Activated CD8-positive, alpha-beta memory T cell treated with anti-CD3 and anti-CD28 coated beads, Interleukin-2, amount 50 U/mL, for 4 hours (primary cell): ENCODE data around the gene CRCP.
"Not testable (repeated sequence)": the region's sequence is repeated elsewhere in the genome, so short reads cannot be mapped to it uniquely, and the experiment has no call there.

ENCODE experiments used
- DNase-seq: peaks from one replicate; pipeline ENCODE4 v3.0.0-alpha.2; 2020

CRCP gene

DNA sequence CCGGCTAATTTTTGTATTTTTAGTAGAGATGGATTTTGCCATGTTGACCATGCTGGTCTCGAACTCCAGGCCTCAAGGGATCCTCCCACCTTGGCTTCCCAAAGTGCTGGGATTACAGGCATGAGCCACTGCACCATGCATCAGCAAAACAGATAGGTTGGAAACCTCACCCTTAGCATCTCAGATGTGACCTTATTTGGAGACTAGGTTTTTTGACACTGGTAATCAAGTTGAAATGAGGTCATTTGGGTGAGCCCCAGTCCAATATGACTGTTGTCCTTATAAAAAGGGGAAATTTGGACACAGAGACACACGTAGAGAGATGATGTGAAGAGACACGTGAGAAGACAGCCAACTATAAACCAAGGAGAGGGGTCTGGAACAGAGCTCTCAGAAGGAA, 48.0 kb downstream of the CRCP start:
- DNase-seq = no peak

DNA sequence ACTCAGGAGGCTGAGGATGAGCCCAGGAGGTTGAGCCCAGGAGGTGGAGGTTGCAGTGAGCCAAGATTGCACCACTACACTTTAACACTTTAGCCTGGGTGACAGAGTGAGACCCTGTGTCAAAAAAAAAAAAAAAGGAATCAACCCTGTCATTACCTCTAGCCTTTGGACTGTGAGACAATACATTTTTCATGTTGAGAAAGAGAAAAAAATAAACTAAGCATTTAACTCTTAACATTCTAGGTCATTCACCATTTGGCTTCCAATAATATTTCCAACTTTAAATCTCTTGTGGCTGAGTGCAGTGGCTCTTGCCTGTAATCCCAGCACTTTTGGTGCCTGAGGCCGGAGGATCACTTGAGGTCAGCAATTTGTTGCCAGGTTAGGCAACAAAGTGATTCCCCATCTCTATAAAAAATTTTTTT, 48.6 kb downstream of the CRCP start:
- no peak for DNase-seq

DNA sequence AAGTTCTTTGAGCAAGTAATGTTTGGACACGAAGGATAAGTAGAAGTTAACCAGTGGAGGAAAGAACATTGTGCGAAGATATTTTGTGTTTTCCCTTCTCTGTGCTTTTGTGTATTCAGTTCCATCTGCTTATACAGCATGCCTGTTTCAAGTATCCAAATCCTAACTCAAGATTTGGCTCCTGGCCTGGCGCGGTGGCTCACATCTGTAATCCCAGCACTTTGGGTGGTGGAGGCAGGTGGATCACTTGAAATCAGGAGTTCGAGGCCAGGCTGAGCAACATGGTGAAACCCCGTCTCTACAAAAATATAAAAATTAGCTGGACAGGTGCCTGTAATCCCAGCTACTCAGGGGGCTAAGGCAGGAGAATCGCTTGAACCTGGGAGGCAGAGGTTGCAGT, 49.7 kb downstream of the CRCP start:
- no peak for DNase-seq

DNA sequence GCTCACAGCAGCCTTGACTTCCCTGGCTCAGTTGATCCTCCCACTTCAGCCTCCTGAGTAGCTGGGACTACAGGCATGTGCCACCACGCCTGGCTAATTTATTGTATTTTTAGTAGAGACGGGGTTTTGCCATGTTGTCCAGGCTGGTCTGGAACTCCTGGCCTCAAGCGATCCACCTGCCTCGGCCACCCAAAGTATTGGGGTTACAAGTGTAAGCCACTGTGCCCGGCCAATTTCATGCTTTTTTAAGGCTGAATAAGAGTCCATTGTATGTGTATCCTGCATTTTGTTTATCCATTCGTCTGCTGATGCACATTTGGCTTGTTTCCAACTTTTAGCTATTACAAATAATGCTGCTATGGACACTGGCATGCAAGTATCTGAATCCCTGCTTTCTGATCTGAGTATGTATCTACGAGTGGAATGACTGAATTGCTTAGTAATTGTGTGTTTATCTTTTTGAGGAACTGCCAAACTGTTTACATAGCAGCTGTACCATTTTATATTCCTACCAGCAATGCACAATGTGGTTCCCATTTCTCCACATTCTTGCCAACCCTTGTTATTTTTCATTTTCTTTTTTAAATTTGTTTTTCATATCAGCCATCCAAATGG, 53.2 kb downstream of the CRCP start:
- no peak for DNase-seq

DNA sequence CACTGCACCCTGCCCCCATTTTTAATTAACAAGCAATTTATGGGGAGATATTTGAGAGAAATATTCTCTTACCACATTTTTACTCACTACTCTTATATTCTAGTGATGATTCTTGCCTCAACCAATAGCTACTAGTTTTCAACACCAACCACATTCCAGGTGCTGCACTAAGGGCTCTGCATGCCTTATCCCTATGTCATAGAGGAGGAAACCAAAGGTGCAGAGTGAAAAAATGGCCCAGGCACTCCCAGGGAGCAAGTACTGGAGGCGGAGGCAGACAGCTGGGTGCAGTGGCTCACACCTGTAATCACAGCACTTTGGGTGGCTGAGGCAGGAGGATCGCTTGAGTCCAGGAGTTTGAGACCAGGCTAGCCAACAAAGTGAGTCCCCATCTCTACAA, 55.0 kb downstream of the CRCP start:
- DNase-seq = no peak

DNA sequence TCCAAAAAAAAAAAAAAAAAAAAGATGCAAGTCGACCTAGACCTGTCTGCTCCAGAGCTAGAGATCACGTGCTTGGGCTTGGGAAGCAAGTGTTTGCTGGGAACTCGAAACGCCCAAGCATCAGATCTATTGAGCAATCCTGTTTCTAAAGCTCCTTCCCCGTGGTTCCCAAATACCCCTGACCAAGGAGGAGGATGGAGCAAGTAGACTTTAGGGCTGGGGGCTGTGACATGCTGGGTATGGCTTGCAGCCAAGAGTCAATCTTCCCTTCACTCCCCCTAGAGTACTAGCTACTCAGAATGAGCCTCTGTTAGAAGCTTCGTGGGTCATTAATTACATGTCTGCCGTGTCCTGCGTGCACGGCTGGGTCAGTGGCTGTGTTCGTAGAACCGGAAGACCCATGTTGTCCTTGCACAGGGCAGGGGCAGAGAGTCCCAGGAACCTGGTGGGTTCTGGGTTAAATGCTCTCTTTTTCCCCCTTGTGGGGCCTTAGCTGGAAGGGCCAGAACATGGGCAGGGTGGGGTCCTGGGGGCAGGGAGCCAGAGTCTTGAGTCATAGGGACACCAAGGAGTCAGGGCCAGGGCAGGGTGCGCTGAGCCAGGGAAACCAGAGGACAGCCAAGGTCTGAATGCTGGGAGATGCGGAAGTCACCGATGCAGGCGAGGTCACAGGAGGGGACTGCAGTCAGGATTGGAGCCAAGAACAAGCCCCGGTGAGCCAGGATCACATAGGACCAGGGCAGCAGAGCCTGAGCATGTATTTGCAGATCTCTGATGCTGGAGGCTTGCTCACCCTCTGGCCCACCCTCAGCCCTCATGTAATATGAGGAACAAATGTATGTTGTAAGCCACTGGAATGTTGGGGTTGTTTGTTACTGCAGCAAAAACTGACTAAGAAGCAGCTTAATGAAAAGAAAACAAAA, 55.9 kb downstream of the CRCP start:
- DNase-seq = no peak

DNA sequence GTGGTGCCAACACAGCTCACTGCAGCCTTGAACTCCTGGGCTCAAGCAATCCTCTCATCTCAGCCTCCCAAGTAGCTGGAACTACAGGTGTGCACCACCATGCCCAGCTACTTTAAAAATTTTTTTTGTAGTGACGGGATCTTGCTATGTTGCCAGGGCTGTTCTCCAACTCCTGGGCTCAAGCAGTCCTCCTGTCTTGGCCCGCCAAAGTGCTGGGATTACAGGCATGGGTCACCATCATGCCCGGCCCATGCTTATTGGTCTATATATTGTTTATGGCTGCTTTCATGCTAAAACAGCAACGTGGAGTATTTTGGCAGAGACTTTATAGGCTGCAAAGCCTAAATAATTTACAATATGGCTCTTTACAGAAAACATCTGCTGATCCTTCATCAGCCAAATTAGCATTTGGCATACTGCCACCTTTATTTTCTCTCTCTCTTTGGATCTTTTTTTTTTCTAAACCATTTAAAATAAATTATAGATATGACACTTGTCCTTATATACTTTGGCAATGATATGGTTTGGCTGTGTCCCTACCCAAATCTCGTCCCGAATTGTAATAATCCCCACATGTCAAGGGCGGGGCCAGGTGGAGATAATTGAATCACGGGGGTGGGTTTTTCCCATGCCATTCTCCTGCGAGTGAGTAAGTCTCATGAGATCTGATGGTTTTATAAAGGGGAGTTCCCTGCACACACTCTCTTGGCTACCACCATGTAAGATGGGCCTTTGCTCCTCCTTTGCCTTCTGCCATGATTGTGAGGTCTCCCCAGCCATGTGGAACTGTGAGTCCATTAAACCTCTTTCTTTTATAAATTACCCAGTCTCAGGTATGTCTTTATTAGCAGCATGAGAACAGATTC, 58.1 kb downstream of the CRCP start:
- not testable (repeated sequence) for DNase-seq

DNA sequence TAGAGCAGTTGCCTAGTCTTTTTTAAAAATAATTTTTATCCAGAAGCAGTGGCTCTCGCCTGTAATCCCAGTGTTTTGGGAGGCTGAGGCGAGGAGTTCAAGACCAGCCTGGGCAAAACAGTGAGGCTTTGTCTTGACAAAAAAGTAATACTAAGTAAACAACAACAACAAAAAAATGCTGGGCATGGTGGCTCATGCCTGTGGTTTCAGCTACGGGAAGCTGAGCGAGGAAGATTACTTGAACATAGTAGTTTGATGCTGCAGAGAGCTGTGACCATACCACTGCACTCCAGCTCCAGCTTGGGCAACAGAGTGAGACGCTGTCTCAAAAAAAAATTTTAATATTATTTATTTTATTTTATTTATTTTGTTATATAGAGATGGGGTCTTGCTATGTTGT, 59.2 kb downstream of the CRCP start:
- DNase-seq = no peak

DNA sequence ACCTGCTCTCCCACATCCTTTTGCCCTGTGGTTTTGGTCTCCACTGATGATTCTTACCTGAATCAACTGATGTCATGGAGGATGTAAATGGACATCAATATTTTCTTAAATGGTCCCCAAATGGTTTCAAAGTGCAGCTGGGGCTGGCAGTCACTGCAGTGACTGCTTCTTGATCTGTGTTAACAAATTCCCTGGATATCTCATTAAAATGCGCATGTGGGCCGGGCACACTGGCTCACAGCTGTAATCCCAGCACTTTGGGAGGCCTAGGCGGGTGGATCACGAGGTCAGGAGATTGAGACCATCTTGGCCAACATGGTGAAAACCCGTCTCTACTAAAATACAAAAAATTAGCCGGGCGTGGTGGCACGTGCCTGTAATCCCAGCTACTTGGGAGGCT, 60.4 kb downstream of the CRCP start:
- not testable (repeated sequence) for DNase-seq

DNA sequence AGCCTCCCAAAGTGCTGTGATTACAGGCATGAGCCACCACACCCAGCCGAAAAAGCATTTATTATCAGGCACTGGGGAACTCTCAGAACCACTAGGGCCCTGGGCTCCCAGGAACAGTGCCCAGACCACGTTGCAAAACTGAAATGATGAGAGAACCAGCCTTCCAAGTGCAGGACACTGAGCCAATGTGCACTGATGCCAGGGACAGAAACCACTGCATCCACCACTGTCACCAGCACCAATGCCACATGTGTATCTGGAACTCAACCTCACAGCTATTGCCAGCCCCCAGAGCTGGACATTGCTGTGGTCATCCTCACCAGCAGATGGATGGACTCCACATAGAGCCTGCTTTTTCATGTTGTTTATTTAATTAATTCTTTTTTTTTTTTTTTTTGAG, 62.3 kb downstream of the CRCP start:
- DNase-seq = no peak

DNA sequence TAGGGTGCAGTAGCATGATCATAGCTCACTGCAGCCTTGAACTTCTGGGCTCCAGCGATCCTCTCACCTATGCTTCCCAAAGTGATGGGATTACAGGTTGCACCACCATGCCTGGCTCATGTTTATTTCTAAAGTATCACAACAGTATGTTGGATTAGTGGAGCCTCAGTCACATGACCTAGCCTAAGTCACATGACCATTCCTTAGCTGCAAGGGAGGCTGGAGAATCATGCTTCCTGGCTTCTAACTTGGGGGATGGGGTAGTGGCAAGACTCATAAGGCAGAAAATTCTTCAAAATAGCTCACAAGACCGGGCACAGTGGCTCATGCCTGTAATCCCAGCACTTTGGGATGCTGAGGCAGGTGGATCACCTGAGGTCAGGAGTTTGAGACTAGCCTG, 63.6 kb downstream of the CRCP start:
- no peak for DNase-seq

DNA sequence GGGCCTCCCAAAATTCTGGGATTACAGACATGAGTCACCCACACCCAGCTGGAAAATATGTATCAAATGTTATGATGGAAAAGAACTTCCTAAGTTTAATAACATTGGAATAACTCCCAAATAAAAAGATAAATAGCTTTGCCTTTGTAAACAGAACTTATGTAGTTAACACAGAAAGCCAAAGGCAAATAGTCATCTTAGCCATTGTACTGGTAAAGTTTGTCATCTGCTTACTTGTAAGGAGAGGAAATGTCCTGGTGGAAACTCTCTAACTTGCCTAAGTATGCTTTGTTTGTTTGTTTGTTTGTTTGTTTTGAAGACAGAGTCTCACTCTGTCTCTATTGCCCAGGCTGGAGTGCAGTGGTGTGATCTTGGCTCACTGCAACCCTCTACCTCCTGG, 66.7 kb downstream of the CRCP start:
- no peak for DNase-seq

DNA sequence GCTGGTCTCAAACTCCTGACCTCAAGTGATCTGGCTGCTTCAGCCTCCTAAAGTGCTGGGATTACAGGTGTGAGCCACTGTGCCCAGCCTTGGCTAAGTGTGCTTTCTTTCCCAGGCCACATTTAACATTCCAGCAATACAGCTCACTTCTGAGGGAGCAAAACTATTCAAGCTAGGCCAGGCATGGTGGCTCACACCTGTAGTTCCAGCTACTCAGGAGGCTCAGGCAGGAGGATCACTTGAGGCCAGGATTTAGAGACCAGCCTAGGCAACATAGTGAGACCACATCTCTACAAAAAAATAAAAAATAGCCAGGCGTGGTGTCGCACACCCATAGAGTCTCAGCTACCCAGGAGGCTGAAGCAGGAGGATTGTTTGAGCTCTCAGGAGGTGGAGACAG, 67.2 kb downstream of the CRCP start:
- no peak for DNase-seq

DNA sequence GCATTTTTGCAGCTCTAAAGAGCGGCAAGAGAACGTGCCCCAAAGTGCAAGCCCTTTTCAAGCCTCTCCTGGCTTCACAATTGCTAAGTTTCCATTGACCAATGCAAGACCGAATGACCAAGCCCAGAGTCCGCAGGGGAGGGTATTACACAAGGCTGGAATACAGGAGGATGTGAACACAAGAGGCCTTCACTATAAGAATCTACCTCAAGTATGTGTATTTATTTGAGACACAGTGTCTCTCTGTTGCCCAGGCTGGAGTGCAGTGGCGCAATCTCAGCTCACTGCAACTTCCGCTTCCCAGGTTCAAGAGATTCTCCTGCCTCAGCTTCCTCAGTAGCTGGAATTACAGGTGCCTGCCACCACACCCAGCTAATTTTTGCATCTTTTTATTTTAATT, 68.3 kb downstream of the CRCP start:
- DNase-seq = no peak

DNA sequence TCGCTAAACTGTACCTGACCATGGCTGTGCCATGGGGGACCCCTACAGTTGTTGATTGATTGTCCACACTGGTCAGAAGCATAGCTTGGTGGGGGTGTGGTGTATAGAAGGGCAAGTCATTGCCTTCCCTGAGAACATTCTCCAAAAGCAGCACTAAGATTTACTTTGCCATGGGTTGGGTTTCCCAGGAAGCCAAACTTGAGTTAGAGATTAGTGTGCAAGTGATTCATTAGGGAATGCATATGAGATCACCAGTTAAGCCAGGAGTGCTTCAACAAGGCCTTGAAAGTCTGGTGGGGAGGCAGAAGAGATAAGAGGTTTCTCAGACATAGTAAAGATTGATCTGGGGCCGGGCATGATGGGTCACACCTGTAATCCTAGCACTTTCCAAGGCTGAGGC, 69.1 kb downstream of the CRCP start:
- no peak for DNase-seq

DNA sequence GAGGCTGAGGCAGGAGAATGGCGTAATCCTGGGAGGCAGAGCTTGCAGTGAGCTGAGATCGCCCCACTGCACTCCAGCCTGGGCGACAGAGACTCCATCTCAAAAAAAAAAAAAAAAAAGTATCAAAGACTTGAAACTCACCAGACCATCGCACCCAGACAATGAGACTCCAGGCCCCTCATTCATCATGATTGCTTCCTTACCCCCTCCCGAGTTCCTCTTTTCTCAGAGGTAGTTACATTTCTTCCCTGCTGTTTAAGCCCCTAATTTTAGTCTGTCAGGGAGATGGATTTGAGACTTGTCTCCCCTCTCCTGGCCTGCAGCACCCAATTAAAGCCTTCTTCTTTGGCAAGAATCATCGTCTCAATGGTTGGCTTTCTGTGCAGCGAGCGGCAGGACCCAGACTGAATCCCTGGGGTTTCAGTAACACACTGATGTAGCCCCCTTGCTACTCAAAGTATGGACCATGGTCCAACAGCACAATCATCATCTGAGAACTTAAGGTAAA, 71.1 kb downstream of the CRCP start:
- no peak for DNase-seq

DNA sequence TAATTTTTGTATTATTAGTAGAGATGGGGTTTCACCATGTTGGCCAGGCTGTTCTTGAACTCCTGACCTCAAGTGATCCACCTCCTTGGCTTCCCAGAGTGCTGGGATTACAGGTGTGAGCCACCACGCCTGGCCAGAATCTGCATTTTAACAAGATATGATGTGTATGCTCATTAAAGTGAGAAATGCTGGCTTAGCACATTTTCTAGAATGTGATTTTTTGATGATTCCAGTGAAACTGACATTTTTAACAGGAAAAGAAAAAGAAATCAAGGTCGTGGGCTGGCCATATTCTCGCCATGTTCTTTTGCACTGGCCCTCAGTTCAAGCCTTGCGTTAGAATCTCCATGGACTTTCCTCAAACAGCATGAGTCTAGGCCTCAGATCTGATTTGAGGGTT, 72.3 kb downstream of the CRCP start:
- DNase-seq = no peak

DNA sequence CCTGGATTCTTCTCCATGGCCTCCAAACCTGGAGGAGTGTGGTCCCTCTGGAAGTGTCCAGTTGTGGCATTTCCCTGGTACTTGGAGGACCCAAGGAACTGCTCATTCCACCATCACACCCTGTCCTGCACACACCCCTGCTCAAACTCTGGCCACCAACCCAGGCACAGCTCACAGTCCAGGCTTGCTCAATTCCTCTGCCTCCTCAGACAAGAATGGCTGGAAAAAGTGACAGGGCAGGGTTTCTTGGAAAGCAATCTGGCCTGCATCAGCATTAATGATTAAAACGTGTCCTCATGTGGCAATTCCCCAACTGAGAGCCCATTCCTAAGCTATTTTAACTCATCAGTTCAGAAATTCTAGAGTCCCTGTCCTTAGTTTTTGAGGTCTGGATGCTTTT, 73.3 kb downstream of the CRCP start:
- DNase-seq = no peak

DNA sequence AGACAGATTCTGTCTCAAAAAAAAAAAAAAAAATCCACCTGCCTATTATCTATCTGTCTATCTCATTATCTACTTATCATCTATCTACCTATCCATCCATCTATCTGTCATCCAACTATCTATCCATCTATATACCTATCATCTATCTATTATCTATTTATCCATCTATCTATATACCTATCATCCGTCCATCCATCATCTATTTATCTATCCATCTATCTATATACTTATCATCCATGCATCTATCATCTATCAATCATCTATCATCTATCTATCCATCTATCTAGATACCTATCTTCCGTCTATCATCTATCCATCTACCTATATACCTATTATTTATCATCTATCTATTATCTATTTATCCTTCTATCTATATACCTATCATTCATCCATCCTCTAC, 74.0 kb downstream of the CRCP start:
- no peak for DNase-seq

DNA sequence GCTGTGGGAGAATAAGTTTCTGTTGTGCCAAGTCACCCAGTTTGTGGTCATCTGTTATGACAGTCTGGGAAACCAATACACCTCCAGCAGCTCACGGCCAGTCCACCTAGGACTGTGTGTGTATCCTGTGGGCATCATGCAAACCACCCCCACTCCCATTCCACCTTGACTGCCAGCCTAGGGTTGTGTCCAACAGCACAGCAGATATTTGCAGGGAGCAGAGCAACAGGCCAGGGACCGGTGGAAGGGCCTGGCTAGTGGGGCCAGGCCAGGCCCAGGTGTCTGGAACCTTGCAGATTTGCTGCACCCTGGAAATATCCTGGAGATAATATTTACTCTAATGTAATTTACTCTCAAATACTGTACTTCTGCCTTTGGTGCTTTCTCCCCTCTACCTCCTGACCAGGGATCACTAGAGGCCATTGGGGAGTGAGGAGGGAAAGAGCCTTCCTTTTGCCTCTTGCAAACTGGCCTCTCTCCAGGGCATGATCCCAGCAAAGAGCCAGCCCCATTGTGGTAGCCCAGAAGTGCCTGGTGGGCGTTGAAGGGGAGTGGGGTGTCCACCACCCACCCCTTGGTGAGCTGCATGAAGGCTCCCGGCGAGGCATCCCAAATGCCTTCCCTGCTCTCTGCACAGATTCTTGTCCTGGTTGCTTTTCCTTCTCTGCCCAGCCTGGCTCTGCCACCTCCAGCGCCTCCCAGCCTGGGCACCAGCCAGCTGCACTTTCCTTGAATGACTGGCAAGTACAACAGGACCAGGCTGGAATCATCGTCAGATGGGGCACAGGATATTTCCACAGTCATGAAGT, 75.3 kb downstream of the CRCP start:
- no peak for DNase-seq

DNA sequence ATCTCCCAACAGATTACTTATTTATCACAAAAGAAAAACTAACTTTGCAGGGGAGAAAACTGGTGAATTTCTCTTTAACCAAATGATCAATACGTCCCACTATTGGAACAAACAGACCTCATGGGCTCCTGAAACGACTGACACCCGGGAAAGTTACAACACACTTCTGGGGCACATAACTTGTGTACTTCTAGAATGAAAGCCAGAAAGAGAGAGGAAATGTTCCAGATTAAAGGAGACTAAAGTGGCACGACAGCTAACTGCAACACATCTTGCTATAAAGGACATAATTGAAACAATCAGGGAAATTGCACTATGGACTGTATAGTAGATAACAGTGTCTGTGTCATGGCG, 75.8 kb downstream of the CRCP start:
- no peak for DNase-seq

DNA sequence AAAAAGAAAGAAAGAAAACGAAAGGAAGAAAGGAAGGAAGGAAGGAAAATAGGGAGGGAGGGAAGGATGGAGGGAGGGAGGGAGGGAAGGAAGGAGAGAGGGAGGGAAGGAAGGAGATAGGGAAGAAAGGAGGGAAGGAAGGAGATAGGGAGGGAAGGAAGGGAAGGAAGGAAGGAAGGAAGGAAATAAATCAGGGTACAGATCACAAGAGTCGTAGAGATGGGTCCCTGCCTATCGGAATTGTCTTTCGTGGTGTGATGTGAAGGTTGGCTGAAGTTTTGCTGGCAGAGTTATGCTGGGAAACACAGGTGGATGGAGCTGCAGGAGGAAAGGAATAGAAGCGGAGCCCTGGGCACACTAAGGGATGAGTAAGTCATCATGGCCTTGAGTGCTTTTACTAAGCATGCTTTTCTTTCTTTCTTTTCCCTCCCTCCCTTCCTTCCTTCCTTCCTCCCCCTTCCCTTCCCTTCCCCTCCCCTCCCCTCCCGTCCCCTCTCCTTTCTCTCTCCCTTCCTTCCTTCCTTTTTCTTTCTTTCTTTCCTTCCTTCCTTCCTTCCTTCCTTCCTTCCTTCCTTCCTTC, 78.6 kb downstream of the CRCP start:
- no peak for DNase-seq
